Karpas-422 (cell line): ENCODE measurements around the gene DNAI1. TPM values are rescaled to one million over a fixed set of nuclear protein-coding genes. Genes with fewer than 3 reads are reported as not detected.

ENCODE experiments used
- DNase-seq: peaks from one replicate; pipeline ENCODE4 v3.0.0-alpha.2; 2015
- H2AFZ ChIP-seq: fragments of 200-600 bp; sonication (generic); 2 replicates; pipeline ENCODE4 v1.6.1; 2014; ENCODE audit warnings: antibody characterized with exemption, low read length, mixed read lengths
- H3K27ac ChIP-seq: fragments of 200-600 bp; sonication (generic); 2 replicates; pipeline ENCODE4 v1.5.1; 2014; ENCODE audit warnings: mild to moderate bottlenecking, low read length, moderate library complexity
- H3K27me3 ChIP-seq: fragments of 200-600 bp; sonication (generic); 2 replicates; pipeline ENCODE4 v1.6.1; 2014; ENCODE audit warnings: low read length, mixed read lengths
- H3K36me3 ChIP-seq: fragments of 200-600 bp; sonication (generic); 2 replicates; pipeline ENCODE4 v1.6.1; 2014; ENCODE audit warnings: low read length, mixed read lengths; ENCODE audit not compliant: insufficient read depth
- H3K4me1 ChIP-seq: fragments of 200-600 bp; sonication (generic); 2 replicates; pipeline ENCODE4 v1.6.1; 2014; ENCODE audit warnings: mild to moderate bottlenecking, low read length, mixed read lengths
- H3K4me2 ChIP-seq: fragments of 200-600 bp; sonication (generic); 2 replicates; pipeline ENCODE4 v1.6.1; 2014; ENCODE audit warnings: low read length, low read depth, mild to moderate bottlenecking; ENCODE audit not compliant: poor library complexity, severe bottlenecking
- H3K4me3 ChIP-seq: fragments of 200-600 bp; sonication (generic); 2 replicates; pipeline ENCODE4 v1.5.1; 2014; ENCODE audit warnings: mild to moderate bottlenecking, antibody characterized with exemption, low read length, mixed read lengths
- H3K79me2 ChIP-seq: fragments of 200-600 bp; sonication (generic); 2 replicates; pipeline ENCODE4 v1.6.1; 2014; ENCODE audit warnings: mild to moderate bottlenecking, low read length, mixed read lengths
- H3K9ac ChIP-seq: fragments of 200-600 bp; sonication (generic); 2 replicates; pipeline ENCODE4 v1.6.0; 2014; ENCODE audit warnings: low read length
- H3K9me2 ChIP-seq: fragments of 200-600 bp; sonication (generic), shearing (Covaris generic); replicated peaks from 2 replicates; pipeline ENCODE4 v1.6.0; 2014; ENCODE audit warnings: mild to moderate bottlenecking, low read length, moderate library complexity; ENCODE audit not compliant: insufficient read depth
- H3K9me3 ChIP-seq: fragments of 300-700, 200-600 bp; sonication (generic); 2 replicates; pipeline ENCODE4 v1.6.1; 2014; ENCODE audit warnings: low read length, mixed read lengths
- H4K20me1 ChIP-seq: fragments of 200-600 bp; sonication (generic); 2 replicates; pipeline ENCODE4 v1.6.1; 2014; ENCODE audit warnings: mild to moderate bottlenecking, antibody characterized with exemption, low read length, low read depth; ENCODE audit not compliant: insufficient read depth
- total RNA-seq: library from RNA; depleted of rRNA; stranded (reverse); fragments of >200 nt; shearing (Covaris generic); gene quantifications from 2 replicates; pipeline ENCODE4 v1.2.3, GENCODE V29; 2014; ENCODE audit warnings: low replicate concordance

Gene DNAI1
- total RNA-seq, 1 experiment from 2014 or later = 3.4 TPM

DNA sequence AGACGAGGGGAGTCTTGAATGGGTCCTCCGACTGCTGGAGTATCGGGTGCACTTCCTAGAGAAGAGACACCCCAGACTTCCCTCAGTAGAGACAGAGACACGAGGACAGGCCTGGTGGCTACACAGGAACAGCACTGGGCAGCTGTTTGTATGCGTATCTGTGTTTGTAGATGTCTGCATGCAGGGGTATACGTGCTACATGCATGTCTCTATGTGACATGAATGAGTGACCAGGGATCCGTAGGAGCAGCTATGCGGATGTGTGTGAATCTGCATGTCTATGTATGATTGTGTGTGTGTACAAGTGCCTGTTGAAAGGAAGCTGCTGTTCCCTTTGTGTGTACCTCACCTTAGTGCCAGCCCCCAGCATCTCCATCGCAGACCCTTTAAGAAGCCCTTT lies 99.8 kb downstream of the DNAI1 start:
- H3K27ac ChIP-seq = no peak overlapping the region
- H3K79me2 ChIP-seq = no peaks in the 10 kb centered on the region
- DNase-seq = no peak
- H4K20me1 ChIP-seq = no peaks in the 10 kb centered on the region
- no peak overlapping the region for H2AFZ ChIP-seq
- no peaks in the 10 kb centered on the region for H3K4me1 ChIP-seq
- no peaks in the 10 kb centered on the region for H3K36me3 ChIP-seq
- H3K9ac ChIP-seq = no peak overlapping the region
- H3K27me3 ChIP-seq = no peaks in the 10 kb centered on the region
- no peak overlapping the region for H3K4me3 ChIP-seq
- H3K9me2 ChIP-seq = no peaks in the 10 kb centered on the region
- peaks cover 6% of the 10 kb centered on the region; the same call in 1 of the 2 replicates for H3K9me3 ChIP-seq
- no peak overlapping the region for H3K4me2 ChIP-seq

DNA sequence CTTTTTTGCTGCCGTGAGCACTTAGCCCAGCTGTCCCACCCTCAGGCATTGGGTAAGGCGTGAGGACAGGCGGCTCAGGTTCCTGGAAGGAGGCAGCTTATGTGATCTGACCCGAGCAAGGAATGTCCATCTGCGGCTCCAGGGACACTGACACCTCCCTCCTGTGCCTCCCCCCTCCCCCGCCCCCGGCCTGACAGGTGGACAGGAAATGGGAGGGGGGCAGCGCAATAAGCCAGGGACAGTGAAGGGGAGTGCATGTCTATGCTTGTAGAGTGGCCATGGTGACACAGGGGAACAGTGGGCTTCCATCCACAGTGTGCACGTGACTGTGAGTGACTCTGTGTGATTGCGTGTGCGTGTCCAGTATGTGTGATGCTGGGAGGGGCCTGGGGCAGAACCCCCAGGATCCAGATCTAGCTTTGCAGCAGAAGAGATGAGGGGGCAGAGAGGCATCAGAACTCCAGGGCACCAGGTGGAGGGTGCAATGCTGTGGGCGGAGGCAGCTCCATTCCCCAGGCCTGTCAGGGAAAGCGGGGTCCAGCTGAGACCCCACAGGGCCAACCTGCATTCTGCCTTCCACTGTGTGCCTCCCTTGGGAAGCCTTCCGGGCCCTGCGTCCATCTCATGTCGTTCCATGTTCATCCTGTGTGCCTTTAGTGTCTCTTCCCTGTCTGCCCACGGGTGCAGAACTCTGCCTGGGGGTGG lies 100.5 kb downstream of the DNAI1 start:
- Histone ChIP-seq H3K27ac (no peak overlapping the region), H3K27me3 (no peaks in the 10 kb centered on the region), H3K4me2 (no peak overlapping the region), H3K4me1 (no peaks in the 10 kb centered on the region), H3K9me2 (no peaks in the 10 kb centered on the region), H2AFZ (no peak overlapping the region), H3K4me3 (no peak overlapping the region), H4K20me1 (no peaks in the 10 kb centered on the region), H3K9me3 (peaks cover 6% of the 10 kb centered on the region; the same call in 1 of the 2 replicates), H3K79me2 (no peaks in the 10 kb centered on the region), H3K36me3 (no peaks in the 10 kb centered on the region), H3K9ac (no peak overlapping the region)
- DNase-seq = no peak

DNA sequence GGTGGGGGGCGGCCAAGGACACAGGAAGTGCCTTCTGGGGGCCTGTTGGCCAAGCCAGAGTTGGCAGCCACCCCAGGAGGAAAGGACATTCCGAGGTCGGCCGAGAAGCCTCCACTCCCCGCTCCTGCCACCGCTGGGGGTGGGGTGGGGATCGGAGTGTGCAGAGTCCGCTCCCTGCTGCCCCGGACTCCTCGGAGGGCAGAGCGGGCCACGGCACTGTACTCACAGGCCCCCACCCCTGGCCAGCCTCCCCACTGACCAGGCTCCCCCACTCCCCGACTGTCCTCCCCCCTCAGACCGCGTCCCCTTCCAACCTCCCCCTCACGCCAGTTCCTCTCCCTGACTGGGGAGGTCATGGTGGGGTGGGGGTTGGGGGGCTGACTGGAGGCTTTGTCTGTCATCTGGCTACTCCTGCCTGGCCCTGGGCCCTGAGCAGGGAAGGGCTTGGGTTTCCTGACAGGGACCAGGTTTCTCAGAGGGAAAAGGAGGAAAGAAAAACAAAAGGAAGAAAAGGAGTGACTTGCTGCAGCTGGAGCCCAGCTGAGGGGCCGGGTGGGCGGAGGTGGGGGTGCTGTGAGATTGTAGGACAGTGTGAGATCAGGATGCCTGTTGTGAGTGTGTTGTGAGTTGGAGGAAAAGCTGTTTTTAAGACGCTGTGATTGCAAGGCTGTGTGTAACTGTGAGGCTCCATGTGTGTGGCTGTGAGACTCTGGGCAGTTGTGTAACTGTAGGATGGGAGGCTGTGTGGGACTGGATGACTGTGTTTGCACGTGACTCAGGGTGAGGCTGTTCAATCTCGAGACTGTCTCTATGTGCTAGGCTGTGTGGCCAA lies 101.2 kb downstream of the DNAI1 start:
- Histone ChIP-seq H3K9ac (no peak overlapping the region), H3K27me3 (no peaks in the 10 kb centered on the region), H4K20me1 (no peaks in the 10 kb centered on the region), H3K4me3 (no peak overlapping the region), H3K4me2 (no peak overlapping the region), H3K36me3 (no peaks in the 10 kb centered on the region), H3K9me2 (no peaks in the 10 kb centered on the region), H3K9me3 (peaks cover 6% of the 10 kb centered on the region; the same call in 1 of the 2 replicates), H3K79me2 (no peaks in the 10 kb centered on the region), H2AFZ (no peak overlapping the region), H3K27ac (no peak overlapping the region), H3K4me1 (no peaks in the 10 kb centered on the region)
- no peak for DNase-seq

DNA sequence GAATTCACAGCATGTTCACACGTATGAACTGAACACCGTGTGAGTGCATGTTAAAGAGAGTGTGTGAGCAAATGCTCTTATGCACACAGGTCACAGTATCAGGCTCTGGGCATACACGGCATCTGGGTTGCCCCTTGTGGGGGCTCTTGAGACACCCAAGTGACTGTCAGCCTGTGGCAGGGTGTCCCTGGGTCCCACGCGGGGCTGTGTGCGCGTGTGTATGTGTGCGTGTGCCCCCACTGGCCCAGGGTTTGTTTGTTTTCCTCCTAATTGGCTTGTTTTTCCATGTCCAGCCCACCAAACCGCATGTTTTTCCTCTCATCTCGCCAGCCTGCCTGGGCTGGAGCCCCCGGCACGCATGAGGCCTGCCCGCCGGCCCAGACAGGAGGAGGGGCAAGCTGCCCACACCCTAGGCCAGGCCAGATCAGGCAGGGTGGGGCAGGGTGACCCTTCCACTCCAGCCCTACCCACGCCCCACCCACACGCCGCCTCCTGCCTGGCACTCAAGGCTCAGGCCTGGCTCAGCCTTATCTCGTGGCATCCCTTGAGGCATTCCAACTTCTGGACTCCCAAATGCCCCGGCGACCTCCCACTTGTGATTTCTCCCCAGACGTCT lies 102.1 kb downstream of the DNAI1 start:
- Histone ChIP-seq H2AFZ (no peak overlapping the region), H3K4me2 (no peak overlapping the region)
- DNase-seq = no peak

DNA sequence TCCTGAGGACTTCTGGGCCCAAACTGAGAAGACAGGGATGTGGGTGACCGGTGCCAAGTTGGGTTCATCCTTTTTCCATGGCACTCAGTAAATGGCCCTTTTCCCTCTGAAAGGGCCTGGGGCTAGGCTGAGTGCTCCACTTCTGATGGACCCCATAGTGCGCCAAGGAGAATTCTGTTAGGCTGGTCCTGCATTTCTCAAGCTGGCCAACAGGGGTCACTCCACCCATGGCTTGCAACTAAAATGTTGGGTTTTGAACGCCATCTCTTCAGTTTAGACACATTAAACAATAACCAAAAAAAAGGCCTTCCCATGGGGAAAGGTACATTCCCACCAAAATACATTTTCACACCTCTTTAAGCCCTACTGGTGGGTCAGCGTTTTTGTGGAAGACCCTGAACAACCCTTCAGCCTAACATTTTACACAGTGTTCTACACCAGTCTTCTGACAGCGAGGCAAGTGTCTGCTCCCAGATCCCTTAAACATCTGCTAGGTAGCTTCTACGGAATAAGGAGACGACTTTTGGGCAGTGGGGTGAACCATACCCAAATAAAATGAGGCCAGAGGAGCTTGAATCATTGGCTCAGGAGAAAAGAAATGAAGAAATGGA lies 103.6 kb downstream of the DNAI1 start:
- no peaks in the 10 kb centered on the region for H3K4me1 ChIP-seq
- H4K20me1 ChIP-seq = no peaks in the 10 kb centered on the region
- no peak overlapping the region for H3K27ac ChIP-seq
- no peaks in the 10 kb centered on the region for H3K36me3 ChIP-seq
- H3K9me2 ChIP-seq = no peaks in the 10 kb centered on the region
- DNase-seq = peak; percentile 77
- no peak overlapping the region for H2AFZ ChIP-seq
- H3K79me2 ChIP-seq = no peaks in the 10 kb centered on the region
- H3K27me3 ChIP-seq = no peaks in the 10 kb centered on the region
- H3K4me3 ChIP-seq = no peak overlapping the region
- H3K9ac ChIP-seq = no peak overlapping the region
- H3K4me2 ChIP-seq = no peak overlapping the region
- peaks cover 6% of the 10 kb centered on the region; the same call in 1 of the 2 replicates for H3K9me3 ChIP-seq

More for the DNA sequence above, 102.1 kb downstream of the DNAI1 start:
- H4K20me1 ChIP-seq = no peaks in the 10 kb centered on the region
- peaks cover 6% of the 10 kb centered on the region; the same call in 1 of the 2 replicates for H3K9me3 ChIP-seq
- H3K4me1 ChIP-seq = no peaks in the 10 kb centered on the region
- H3K27ac ChIP-seq = no peak overlapping the region
- H3K9me2 ChIP-seq = no peaks in the 10 kb centered on the region
- H3K9ac ChIP-seq = no peak overlapping the region
- H3K4me3 ChIP-seq = no peak overlapping the region
- no peaks in the 10 kb centered on the region for H3K79me2 ChIP-seq
- H3K27me3 ChIP-seq = no peaks in the 10 kb centered on the region
- H3K36me3 ChIP-seq = no peaks in the 10 kb centered on the region

DNA sequence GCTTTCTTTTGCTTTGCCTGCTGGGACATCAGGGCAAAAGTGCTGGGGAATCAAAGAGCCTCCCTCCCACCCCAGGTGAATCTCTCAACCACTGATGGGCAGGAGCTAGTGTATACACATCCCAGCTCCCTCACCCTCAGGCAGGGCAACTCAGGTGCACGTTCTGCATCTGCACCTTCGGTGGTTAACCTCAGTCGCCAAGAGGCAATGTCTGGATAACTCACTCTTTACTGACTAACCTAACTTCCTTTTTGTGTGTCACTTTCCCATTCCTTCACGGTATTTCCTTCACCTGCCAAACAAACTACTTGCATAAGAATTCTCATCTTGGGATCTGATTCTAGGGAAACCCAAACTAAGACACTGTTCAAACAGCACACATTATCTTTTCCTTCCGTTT lies 104.7 kb downstream of the DNAI1 start:
- no peak overlapping the region for H2AFZ ChIP-seq
- no peaks in the 10 kb centered on the region for H3K27me3 ChIP-seq
- no peaks in the 10 kb centered on the region for H3K4me1 ChIP-seq
- no peak overlapping the region for H3K9ac ChIP-seq
- no peaks in the 10 kb centered on the region for H3K79me2 ChIP-seq
- H3K9me2 ChIP-seq = no peaks in the 10 kb centered on the region
- H3K36me3 ChIP-seq = no peaks in the 10 kb centered on the region
- no peaks in the 10 kb centered on the region for H4K20me1 ChIP-seq
- no peak overlapping the region for H3K4me2 ChIP-seq
- no peak overlapping the region for H3K27ac ChIP-seq
- no peak for DNase-seq
- peaks cover 6% of the 10 kb centered on the region; the same call in 1 of the 2 replicates for H3K9me3 ChIP-seq
- H3K4me3 ChIP-seq = no peak overlapping the region

GRCh38 chr9:34564617-34565016 lies 106.0 kb downstream of the DNAI1 start:
- H3K9me3 ChIP-seq = peaks cover 6% of the 10 kb centered on the region; the same call in 1 of the 2 replicates
- H3K27ac ChIP-seq = no peak overlapping the region
- H3K4me3 ChIP-seq = no peak overlapping the region
- H2AFZ ChIP-seq = no peak overlapping the region
- no peaks in the 10 kb centered on the region for H3K79me2 ChIP-seq
- no peak overlapping the region for H3K9ac ChIP-seq
- no peaks in the 10 kb centered on the region for H3K27me3 ChIP-seq
- H3K4me2 ChIP-seq = no peak overlapping the region
- no peaks in the 10 kb centered on the region for H3K9me2 ChIP-seq
- H3K36me3 ChIP-seq = no peaks in the 10 kb centered on the region
- no peaks in the 10 kb centered on the region for H3K4me1 ChIP-seq
- DNase-seq = no peak
- no peaks in the 10 kb centered on the region for H4K20me1 ChIP-seq

DNA sequence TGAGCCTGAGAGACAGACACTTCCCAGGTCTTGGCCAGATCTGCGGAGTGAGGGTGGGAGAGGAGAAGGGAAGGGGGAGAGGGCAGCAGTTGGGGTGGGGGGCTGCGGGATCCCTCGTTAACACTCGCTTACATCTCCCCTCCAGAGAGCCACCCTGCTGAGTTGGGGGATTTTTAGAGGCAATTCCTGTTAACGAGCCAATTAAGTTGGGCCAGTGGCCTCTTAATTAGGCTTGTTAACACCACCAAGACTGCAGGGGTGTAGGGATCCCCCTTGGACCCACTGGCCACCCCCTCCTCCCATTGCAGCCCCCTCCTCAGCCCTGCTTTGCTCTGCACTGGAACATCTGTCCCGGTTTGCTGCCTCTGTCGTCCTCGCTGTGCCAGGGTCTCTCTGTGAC lies 107.3 kb downstream of the DNAI1 start:
- H3K36me3 ChIP-seq = no peaks in the 10 kb centered on the region
- H3K4me3 ChIP-seq = no peak overlapping the region
- H3K9me3 ChIP-seq = peaks cover 6% of the 10 kb centered on the region; the same call in 1 of the 2 replicates
- H3K27me3 ChIP-seq = no peaks in the 10 kb centered on the region
- no peaks in the 10 kb centered on the region for H3K4me1 ChIP-seq
- H3K79me2 ChIP-seq = no peaks in the 10 kb centered on the region
- H2AFZ ChIP-seq = no peak overlapping the region
- H3K9me2 ChIP-seq = no peaks in the 10 kb centered on the region
- no peak for DNase-seq
- H3K9ac ChIP-seq = no peak overlapping the region
- no peaks in the 10 kb centered on the region for H4K20me1 ChIP-seq
- H3K4me2 ChIP-seq = no peak overlapping the region
- H3K27ac ChIP-seq = no peak overlapping the region
